TTC549 (cell line): ENCODE results near the gene ANKMY1.

Experiments used
- FAIRE-seq: peaks from 2 replicates; lab custom pipeline; 2012; peaks lifted over from hg19 to GRCh38; lab: Jason Lieb, UNC

ANKMY1 gene

GRCh38 chr2:240432820-240433801 is 124.7 kb downstream of the ANKMY1 start:
- FAIRE-seq: no peak

DNA sequence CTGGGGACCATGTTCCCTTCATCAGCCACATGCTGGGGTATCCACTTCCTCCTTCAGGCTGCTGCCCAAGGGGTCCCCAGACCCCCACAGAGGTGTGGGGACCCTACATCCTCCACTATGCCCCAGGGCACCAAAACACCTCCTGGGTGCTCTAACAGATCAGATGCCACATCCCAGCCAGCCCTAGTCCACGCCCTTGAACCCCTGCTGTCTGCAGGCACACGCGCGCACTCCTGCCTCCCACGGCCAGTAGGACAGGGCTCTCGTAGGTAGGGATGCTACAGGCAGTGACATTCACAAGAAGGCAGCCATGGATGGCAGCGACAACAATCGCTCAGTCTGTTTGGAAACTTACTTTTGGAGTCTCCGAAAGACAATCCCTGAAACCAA is 125.4 kb downstream of the ANKMY1 start:
- no peak for FAIRE-seq

DNA sequence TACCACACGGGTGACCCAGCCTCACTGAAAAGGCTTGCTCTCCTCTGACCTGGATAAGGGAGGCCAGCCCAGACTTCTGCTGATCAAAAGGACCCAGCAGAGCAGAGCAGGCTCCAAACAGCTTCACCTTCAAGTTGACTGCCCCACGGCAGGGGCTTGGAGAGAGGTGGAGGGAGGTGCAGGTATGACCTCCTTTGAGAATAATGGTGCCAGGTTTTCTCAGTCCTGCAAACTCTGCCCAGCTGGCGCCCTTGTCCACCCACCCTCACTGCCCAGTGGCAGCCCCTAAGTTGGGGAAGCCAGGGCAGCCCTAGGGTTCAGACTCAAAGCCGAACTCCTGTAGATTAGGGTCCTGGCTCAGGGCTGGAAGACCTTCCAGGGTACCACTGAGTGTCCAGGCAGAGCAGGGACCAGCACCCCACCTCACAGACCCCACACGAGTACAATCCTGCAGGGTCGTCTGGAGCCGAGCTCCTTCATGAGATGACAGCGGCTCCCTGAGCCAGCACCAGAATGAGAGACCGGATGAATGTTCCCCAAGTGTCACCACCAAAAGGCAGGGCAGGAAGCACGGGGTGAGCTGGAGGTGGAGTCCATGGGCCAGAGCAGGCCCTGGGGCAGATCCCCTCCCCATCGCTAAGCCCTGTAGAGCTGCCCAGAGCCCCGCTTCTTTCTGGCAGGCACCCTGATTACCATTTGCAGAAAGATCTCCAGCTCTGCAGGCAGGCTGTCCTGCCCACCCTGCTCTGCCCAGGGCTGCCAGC is 125.9 kb downstream of the ANKMY1 start:
- FAIRE-seq: no peak

DNA sequence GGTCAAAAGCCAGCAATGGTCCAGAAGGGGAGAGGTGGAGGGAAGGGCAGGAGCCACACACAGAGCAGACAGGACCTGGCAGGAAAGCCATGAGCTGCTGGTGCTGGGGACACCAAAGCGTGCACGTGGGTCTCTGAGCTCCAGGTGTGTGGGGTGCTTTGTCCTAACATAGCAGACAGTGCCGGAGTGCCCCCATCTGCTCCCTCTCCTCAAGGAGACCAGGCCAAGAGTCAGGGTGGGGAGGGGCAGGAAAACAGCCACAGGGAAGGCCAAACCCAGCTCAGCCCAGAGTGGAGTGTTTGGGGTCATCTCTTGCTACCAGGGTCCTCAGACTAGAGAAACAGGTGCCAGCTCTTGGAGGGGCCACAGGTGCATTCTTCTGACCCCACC is 126.5 kb downstream of the ANKMY1 start:
- FAIRE-seq: no peak

DNA sequence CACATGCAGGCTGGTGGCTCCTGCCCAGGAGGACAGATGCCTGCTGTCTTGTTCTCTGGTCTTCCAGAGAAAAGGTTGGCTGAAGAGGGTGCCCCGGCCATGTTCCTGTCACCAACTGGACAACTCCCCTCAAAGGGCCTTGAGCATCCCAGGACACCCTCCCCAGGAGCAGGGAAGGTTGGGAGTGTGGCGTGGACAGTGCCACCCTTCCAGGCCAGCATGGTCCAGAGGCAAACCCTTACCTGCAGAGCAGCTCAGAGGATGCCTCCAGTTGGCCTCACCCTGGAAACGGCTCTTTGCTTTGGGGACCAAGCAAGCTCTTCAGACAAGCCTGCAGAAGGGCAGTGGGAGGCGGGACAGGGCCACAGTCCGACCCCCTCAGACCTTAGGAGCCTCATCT is 127.2 kb downstream of the ANKMY1 start:
- no peak for FAIRE-seq

- FAIRE-seq: no peak
Measured at GRCh38 chr2:240429872-240430491, 127.8 kb downstream of the ANKMY1 start.
